ENCODE measurements around the gene EFHC1.
"Not testable (repeated sequence)": the region's sequence is repeated elsewhere in the genome, so short reads cannot be mapped to it uniquely, and the experiment has no call there.

The EFHC1 gene, protein sequence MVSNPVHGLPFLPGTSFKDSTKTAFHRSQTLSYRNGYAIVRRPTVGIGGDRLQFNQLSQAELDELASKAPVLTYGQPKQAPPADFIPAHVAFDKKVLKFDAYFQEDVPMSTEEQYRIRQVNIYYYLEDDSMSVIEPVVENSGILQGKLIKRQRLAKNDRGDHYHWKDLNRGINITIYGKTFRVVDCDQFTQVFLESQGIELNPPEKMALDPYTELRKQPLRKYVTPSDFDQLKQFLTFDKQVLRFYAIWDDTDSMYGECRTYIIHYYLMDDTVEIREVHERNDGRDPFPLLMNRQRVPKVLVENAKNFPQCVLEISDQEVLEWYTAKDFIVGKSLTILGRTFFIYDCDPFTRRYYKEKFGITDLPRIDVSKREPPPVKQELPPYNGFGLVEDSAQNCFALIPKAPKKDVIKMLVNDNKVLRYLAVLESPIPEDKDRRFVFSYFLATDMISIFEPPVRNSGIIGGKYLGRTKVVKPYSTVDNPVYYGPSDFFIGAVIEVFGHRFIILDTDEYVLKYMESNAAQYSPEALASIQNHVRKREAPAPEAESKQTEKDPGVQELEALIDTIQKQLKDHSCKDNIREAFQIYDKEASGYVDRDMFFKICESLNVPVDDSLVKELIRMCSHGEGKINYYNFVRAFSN

DNA sequence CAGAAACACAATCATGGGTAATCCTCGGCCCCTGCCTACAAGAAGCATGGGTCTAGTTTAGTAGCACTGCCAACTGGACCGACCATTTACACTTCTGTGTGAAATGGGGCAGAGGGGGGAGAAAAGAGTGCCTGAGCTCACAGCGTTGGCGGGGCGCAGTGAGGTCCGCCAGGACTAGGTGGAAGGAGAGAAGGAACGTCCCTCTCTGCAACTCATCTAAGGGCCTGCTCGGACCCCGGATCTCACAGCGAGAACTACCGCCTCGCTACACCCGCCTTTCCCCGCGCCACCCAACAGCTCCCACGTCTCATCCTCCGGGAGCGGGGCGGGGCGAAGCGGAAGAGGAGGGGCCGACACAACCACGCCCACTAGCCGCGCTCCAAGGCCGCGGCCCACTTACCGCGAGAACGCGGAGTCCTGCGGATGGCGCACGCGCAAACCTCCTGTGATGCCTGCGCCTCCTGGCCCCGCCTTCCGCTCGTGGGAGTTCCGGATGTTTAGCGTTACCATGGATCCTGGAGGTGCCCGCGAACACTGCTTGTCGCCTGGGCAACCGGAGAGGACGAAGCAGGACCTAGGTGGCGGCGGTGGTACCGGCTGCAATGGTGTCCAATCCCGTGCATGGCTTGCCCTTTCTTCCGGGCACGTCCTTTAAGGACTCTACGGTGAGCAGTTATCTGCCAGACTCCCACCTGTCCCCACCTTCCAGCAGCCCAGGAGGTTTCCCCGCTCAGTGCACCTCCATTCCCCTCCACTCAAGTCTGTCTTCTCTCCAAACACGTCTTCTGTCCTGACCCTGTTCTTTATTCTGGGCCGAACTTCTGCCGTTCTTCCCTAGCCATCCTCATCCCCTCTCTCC, at the start of gene EFHC1:
Gene EFHC1 (plus strand): TSS at position 534 of the 859 bp plus-strand sequence. CDS start 69 bp downstream, at position 603.
- DNase-seq (ENCODE audit: low read depth) = peak; percentile 93

DNA sequence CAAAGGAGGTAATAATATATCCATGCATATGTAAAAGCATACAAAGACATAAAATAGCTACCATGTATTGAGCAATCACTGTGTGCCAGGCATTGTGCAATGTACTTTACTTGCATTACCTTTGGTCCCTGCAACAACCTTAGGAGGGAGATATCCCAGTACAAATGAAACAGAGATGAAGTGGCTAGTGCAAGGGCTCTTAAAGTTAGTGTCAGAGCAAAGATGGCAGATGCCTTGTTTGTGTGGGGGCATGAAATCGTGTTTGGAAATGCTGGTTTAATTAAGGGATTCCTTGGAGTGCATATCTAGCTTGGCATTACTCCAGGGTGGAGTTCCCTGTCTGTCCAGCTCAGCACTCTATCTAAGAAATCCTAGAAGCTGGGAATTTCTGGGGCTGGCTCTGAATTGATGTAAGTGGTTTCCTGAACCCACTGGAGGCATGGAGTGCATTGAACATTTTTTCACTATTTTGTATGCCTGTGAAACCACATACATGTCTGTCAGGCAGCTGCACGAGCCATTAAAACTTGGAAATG, 48.4 kb upstream of the EFHC1 start:
- DNase-seq (ENCODE audit: low read depth) = peak; percentile 58

DNA sequence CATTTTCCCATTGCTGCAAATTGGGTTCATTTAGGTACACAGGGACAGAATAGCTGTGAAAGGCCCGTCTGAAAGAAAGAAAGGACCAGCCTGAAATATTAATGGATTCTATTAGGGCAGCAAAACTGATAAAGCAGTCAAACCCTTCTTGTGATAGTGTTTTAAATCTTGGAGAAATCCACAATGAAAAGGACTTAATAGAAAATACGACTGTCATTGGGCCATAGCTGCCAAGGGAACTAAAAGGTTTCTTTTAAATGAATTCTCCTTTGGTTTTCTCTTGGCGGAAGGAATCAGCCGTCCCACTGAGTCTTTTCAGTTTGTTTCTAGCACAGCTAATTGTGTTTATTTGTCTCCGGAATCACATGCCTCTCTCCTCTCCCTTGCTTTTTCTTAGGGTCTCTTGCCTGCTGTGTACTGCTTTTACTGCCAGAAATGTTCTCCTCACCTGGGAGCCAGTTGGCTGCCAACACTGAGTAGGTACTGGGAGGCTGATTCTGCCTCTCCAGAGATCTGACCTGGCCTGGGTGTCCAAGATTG, 46.9 kb upstream of the EFHC1 start:
- DNase-seq (ENCODE audit: low read depth) = no peak

DNA sequence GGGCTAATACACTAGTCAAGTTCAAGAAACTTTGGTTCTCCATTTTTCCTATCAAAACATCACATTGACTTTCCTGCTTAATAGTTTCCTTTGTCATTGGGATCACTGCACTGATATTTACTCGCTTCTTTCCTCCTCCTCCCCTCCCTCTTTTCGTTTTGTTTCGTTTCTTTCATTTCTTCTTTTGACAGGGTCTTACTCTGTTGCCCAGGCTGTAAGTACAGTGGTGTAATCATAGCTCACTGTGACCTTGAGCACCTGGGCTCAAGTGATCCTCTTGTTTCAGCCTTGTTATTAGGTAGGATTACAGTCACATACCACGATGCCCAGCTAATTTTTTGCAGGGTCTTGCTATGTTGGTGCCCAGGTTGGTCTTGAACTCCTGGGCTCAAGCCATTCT, 45.9 kb upstream of the EFHC1 start:
- no peak for DNase-seq (ENCODE audit: low read depth)

DNA sequence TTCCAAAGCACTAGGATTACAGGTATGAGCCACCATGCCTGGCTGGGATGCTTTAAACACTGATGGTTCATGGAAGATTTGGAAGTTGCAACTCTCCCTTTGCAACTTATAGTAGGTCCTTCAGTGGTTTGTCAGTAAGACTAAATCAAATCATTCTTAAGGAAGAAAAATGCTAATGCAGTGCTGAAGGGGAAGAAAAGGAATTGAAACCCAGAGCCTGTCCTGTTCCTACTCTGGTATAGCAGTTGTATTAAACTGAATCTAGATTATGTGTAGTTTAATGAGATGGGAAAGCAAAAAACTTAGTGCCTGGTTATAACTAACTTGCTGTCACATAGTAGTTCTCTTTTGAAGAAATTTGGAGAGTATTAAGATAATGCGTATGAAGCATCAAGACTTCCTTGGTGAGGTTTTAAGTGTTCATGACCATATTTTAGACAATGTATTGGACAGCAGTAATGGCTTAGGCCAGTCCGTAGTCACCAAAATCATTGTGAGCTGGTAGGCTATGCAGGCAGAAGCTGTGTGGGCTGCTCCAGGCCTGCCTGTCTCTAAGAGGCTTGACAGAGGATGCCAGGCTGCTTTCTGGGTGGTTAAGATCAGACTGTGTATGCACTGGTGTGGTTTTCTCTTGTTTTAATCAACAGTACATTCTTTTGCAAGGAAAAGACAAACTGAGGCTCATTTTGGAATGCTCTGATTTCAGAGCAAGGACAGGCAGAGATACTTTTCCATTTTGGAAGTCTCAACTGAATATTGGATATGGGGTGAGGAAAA, 44.2 kb upstream of the EFHC1 start:
- DNase-seq (ENCODE audit: low read depth) = peak; percentile 10

DNA sequence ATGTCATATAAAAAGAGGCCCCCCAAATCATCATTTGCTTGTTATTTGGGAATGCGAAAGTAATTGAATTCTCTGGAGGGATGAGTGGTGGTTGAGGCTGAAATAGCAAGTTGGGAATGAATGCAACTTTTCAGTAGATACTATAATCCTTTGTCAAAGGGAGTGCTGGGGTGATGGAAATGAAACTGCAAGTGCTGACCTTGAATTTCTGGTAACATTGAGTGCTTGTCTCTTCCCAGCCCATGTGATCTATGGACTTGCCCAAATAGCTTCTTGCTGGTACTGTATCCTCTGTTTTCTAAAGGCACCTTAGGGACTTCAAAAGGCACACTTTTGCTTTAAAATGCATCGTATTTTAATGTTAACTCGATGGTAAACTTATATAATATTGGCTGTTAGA, 43.4 kb upstream of the EFHC1 start:
- peak; percentile 20 for DNase-seq (ENCODE audit: low read depth)

DNA sequence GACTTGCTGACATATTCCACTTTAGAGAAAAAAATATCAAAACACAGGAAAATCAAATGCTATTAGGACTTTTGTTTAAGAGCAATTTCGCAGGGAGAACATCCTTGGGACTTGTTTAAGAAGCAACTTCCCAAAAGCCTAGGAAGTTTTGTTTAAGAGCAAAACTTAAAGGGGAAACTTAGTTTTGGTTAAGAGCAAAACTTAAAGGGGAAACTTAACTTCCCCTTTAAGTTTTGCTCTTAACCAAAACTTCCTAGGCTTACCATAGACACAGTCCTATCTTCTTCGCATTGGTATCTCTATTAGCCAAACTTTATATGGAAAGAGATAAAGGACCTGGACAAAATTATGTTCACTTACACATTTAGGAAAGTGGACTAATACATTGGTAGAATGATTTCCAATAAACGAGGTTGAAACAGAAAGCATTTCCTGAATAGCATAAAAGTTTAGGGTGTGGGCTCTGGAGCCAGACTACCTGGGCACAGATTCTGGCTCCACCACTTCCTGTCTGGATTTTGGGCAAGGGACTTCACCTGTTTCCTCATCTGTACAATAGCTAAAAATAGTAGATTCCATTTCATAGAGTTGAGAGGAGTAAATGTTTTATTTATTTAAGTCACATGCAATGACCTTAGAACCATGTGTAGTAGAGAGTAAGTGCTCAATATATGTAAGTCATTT, 42.5 kb upstream of the EFHC1 start:
- DNase-seq (ENCODE audit: low read depth) = no peak

DNA sequence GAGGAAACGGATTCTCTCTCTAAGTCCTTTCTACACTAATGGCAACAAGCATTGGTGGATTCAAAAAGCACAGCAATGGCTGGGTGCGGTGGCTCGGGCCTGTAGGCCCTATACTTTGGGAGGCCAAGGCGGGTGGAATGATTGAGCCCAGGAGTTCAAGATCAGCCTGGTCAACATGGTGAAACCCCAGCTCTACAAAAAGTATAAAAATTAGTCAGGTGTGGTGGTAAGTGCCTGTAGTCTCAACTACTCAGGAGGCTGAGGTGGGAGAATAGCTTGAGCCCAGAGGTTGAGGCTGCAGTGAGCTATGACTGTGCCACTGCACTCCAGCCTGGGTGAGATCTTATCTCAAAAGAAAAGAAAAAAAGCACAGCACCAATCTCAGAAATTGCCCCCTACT, 38.9 kb upstream of the EFHC1 start:
- DNase-seq (ENCODE audit: low read depth) = no peak

DNA sequence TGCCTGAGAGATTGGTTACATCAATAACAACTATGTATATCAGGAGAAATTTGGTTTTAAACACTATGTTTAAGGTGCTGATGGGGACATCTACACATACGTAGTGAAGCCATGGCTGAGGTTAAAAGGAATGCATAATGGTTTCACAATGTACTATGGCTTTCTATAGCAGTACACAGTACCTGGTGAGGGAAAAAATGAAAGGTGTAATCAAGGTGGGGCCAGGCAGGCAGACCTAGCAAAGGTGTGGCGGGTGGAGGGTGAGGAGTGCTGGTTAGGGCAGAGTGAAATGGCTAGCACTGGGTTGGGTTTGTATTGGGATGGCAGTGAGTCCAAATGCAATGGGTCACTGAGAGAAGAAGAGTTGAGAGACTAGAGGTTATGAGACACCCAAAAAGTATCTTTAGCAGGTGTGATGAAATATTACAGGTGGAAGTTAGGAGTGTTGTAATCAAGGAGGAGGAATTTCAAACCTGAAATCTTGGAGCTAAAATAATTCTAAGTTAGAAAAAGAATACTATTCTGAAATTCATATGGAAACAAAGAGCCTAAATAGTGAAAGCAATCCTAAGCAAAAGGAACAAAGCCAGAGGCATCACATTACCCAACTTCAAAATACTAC, 35.9 kb upstream of the EFHC1 start:
- DNase-seq (ENCODE audit: low read depth) = no peak

DNA sequence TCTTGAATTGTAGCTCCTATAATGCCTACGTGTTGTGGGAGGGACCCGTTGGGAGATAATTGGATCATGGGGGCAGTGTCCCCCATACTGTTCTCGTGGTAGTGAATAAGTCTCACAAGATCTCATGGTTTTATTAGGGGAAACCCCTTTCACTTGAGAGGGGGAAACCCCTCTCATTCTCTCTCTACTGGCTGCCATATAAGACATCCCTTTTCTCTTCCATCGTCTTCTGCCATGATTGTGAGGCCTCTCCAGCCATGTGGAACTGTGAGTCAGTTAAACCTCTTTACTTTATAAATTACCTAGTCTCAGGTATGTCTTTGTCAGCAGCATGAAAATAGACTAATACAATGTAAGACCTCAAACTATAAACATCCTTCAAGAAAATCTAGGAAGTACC, 35.1 kb upstream of the EFHC1 start:
- no peak for DNase-seq (ENCODE audit: low read depth)

DNA sequence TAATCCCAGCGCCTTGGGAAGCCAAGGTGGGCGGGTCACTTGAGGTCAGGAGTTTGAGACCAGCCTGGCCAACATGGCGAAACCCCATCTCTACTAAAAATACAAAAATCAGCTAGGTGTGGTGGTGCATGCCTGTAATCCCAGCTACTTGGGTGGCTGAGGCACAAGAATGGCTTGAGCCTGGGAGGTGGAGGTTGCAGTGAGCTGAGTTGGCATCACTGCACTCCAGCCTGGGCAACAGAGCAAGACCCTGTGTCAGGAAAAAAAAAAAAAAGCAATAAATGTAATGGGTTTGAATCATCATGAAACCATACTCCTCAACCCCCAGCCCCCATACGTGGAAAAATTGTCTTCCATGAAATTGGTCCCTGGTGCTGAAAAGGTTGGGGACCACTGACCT, 32.0 kb upstream of the EFHC1 start:
- DNase-seq (ENCODE audit: low read depth) = not testable (repeated sequence)

DNA sequence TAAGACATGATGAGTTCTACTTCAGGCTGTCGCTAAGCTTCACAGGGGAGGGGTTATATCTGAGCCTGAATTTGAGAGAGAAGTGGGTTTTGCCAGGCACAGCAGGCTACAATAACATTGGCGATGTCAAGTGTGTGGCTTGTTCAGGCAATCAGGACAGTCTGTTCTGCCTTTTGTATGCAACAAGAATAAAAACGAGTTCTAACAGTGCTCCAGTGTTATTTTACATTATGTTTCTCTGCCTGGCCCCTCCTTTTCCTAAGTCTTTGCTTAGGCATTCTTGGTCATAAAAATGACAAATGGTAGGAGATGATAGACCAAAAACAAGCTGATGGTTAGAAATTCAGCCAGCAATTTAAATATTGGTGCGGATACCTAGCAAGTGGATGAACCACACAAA, 31.4 kb upstream of the EFHC1 start:
- DNase-seq (ENCODE audit: low read depth) = no peak

DNA sequence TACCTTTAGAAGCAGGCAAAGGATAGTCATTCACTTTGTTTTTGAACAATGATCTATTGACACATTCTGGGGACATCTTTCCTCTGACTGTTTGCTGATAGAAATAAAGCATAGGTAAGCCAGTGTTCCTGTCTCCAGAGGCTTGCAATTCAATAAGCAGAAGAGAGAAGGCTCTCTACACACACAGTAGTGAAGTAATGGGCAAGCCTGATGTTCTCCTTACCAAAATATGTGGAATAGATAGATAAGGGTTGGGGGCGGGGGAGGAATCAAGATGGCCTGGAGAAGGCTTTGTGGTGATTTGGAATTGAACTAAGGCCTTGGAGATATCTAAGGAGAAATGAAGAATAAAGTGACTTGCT, 30.9 kb upstream of the EFHC1 start:
- DNase-seq (ENCODE audit: low read depth) = peak; percentile 57

DNA sequence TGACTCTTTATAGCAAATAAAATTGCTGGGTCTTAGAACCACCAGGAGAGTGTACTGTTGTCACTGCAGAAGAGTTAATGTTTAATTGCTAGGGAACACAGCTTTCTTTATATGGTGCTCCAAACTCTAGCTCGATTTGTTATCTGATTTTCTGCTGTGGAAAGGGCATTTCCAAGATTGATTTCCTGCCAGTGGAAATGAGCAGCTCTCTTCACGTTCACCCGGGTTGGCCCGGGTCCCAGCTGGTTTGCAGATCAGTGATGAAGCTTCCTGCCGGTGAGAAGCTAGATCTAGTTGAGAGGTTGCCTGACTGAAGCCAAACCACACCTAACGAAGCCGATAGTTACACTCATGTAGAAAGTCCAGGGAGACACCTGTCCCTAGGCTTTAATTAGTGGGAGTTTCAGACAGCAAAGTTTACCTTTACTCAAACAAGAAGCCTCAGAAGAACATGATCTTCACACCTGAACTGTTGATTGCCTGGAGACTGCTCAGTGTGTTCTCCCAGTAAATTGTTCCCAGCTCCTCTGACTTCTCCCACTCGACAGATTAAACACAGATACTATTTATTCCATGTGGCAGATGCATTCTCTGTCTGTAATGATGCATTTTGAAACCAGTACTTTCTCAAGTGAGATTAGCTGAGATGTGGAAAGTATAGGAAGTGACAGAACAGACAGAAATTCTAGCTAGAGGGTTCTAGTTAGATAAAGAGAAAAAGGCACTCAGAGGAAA, 30.3 kb upstream of the EFHC1 start:
- DNase-seq (ENCODE audit: low read depth) = peak; percentile 63

DNA sequence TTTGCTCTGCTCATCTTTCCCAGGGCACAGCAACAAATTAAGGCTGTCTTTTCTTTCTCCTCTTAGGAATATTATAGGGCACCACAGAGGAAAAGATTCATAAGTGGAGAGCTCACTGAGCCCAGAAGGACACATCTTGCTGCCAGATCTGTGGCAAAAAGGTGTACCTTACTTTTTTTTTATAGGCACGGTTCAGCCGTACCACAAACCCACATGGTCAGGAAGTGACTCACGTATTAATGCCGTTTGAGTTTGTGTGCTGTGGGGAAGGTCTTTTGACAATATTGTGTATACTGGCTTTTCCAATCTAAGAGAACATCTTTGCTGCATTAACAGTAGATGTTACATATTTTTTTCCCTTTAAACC, 29.8 kb upstream of the EFHC1 start:
- peak; percentile 59 for DNase-seq (ENCODE audit: low read depth)

DNA sequence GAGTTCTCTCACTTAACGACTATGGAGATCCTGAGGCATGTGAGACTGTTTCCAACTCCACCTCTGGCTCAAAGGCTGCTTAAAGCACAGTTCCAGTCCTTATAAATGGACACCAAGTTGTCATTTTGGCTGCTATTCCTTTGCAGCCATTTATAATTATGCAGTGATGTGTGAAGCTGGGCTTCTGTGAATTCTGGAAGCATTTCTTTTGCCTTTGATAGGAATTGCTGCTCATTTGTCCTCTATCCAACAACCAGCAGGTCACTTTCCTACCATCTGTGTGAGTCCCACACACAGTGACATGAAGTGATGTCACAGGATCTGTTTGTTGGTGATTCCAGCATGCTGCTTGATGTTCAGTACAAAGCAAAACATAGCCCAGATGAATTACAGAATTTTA, 28.5 kb upstream of the EFHC1 start:
- no peak for DNase-seq (ENCODE audit: low read depth)

DNA sequence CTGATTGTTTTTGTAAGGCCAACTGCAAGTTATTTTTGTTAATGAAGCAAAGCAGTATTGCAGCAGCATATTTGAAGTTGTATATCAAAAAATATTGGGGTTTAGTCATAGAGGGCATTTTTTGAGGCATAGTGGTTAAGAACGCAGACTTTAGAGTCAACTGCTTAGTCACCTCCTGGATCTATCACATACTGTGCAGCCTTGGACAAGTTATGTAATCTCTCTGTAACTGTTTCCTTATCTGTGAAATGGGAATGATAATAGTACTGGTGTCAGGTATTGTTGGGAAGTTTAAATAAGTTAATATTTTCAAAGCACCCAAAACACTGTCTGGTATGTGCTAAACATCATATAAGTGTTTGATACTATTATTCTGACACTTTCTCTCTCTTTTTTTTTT, 27.2 kb upstream of the EFHC1 start:
- peak; percentile 76 for DNase-seq (ENCODE audit: low read depth)

DNA sequence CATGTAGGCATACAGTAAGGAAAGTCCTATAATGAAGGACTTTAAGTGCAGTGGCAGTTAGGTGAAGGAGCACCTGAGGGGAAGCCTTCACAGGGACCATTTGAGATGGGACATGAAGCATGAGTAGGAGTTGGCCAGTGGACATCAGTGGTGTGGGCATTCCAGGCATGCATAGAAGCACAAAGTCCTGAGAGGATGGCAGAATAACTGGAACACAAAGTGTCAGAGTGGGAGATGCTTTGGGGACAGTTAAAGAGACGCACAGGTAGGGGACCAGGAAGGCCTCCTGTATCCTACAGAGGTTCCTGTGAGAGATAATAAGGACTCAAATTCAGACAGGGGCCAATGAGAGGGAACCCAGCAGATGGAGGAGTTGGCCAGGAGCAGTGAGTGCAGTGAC, 26.4 kb upstream of the EFHC1 start:
- no peak for DNase-seq (ENCODE audit: low read depth)

DNA sequence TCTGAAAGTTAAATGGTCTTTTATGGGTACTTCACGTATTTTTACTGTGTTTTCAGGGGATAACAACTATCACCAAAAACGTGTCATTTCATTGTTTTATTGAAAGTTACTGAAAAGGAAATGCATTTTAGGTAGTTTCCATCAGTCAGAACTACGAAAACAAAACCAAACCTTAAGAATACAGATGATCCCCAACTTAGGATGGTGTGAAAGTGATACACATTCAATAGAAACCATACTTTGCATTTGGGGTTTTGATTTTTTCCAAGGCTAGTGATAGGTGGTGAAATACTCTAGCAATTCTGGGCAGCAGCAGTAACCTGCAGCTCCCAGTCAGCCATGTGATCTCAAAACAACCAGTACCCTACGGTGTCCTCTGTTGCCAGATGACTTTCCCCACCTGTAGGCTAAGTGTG, 25.9 kb upstream of the EFHC1 start:
- DNase-seq (ENCODE audit: low read depth) = no peak

DNA sequence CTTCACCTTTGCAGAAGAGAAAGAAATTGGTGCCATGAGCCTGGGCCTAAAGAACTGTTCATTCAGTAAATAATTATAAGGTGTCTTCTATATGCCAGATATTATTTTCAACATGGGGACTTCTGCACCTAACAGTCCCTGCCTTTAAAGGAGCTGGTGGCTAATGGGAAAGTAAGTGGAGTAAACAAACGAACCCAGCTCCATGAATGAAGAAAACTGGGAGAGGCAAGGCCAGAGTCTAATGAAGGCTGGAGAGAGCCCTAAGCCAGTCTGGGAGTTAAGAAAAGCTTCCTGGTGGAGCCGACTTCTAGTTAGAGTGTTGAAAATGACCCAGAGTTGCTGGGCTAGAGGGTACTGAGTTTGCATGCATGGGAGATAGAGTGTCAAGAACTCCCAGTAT, 24.2 kb upstream of the EFHC1 start:
- no peak for DNase-seq (ENCODE audit: low read depth)

Data from amniotic epithelial cell (primary cell).